ENCODE data around the gene MPHOSPH9. TPM values are rescaled to one million over a fixed set of nuclear protein-coding genes. Genes with fewer than 3 reads are reported as not detected.

MPHOSPH9 gene
- total RNA-seq, 2 experiments from 2014 or later = 88.3 to 136 TPM

DNA sequence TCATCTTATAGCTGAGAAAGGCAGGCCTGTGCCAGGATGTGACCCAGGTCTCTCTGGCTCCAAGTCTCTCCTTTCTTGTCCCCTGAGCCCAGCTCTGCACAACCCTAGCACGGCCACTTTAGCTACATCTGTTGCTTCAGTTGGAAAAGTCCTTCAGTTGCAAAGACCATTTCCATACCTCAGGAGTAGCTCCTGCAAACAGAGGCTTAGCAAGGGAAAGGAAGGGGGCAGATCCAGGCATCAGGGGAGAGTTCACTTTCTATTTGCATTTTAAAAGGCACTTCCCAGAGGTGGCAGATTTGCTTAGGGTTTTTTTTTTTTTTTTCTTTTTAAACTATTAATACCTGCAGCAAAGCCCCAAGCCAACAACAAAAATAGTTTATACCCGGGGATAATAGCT lies 79.0 kb downstream of the MPHOSPH9 start:
- Histone ChIP-seq H3K4me3 (ENCODE audit: low read depth, low read length, poor library complexity, severe bottlenecking) (no peak overlapping the region), H3K36me3 (ENCODE audit: insufficient read depth, low read length) (peaks cover 34% of the 10 kb centered on the region; the same call in 1 of the 2 replicates), H2AFZ (ENCODE audit: low read length) (no peak overlapping the region), H3K9me3 (ENCODE audit: low read length) (no peaks in the 10 kb centered on the region), H3K27ac (ENCODE audit: low read depth, low read length, poor library complexity, severe bottlenecking) (no peak overlapping the region), H3K9me2 (ENCODE audit: insufficient read depth, low read length) (no peaks in the 10 kb centered on the region), H4K20me1 (ENCODE audit: insufficient read depth, low read length) (no peaks in the 10 kb centered on the region), H3K4me2 (ENCODE audit: low read length) (no peak overlapping the region), H3K4me1 (ENCODE audit: insufficient read depth, low read length, poor library complexity, severe bottlenecking) (no peaks in the 10 kb centered on the region), H3K79me2 (ENCODE audit: insufficient read depth, low read depth, low read length) (no peaks in the 10 kb centered on the region)
- ChIA-PET CTCF (ENCODE audit: unreplicated experiment) (no interaction called here), POLR2A (interaction anchor here (0.7 to 0.9 kb wide), 3 partner anchors 12 to 233 kb away, joined by 3 to 7 read pairs (median 5); no protein-coding TSS in a partner anchor)
- TF ChIP-seq, protein P1, sequence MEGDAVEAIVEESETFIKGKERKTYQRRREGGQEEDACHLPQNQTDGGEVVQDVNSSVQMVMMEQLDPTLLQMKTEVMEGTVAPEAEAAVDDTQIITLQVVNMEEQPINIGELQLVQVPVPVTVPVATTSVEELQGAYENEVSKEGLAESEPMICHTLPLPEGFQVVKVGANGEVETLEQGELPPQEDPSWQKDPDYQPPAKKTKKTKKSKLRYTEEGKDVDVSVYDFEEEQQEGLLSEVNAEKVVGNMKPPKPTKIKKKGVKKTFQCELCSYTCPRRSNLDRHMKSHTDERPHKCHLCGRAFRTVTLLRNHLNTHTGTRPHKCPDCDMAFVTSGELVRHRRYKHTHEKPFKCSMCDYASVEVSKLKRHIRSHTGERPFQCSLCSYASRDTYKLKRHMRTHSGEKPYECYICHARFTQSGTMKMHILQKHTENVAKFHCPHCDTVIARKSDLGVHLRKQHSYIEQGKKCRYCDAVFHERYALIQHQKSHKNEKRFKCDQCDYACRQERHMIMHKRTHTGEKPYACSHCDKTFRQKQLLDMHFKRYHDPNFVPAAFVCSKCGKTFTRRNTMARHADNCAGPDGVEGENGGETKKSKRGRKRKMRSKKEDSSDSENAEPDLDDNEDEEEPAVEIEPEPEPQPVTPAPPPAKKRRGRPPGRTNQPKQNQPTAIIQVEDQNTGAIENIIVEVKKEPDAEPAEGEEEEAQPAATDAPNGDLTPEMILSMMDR (conservative IDR thresholded peaks at IDR 0.05; ENCODE audit: low read length) = no peak
- no peak for TF ChIP-seq EZH2phosphoT487 (IDR thresholded peaks at IDR 0.05; ENCODE audit: borderline replicate concordance, low read depth, low read length)
- DNase-seq (ENCODE audit: low spot score) = no peak
- TSS peak; percentile 30 for BruUV-seq (replicated peaks)
- intact Hi-C loops (cut with micrococcal nuclease; ENCODE audit: unreplicated experiment) = loop anchor here (10.0 kb wide), 1 partner anchor 109 kb away; no protein-coding TSS in a partner anchor

DNA sequence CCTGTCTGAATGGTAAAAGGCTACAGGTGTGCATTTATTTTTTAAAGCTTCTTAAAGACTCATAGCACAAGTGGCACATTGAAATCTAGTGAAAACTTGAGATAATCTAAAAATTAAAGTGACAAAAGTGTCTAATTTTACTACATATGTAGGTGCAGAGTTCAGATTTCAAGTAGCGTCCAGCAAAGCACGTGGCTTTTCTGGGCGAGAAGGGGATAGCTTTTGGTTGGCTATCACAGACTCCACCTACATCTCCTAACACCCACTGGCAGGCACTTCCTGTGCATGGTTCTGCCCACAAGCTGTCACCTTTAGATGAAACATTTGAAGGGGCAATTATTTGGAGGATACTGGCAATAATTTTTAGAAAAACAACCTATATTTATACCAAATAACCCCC lies 80.1 kb downstream of the MPHOSPH9 start:
- no peak overlapping the region for H3K4me2 ChIP-seq (ENCODE audit: low read length)
- H3K4me3 ChIP-seq (ENCODE audit: low read depth, low read length, poor library complexity, severe bottlenecking) = no peak overlapping the region
- peaks cover 34% of the 10 kb centered on the region; the same call in 1 of the 2 replicates for H3K36me3 ChIP-seq (ENCODE audit: insufficient read depth, low read length)
- H3K9me3 ChIP-seq (ENCODE audit: low read length) = no peaks in the 10 kb centered on the region
- H4K20me1 ChIP-seq (ENCODE audit: insufficient read depth, low read length) = no peaks in the 10 kb centered on the region
- no peak for DNase-seq (ENCODE audit: low spot score)
- intact Hi-C loops (cut with micrococcal nuclease; ENCODE audit: unreplicated experiment) = loop anchor here (10.0 kb wide), 1 partner anchor 108 kb away; no protein-coding TSS in a partner anchor
- ChIA-PET CTCF (ENCODE audit: unreplicated experiment) (no interaction called here), POLR2A (no interaction called here)
- no peaks in the 10 kb centered on the region for H3K4me1 ChIP-seq (ENCODE audit: insufficient read depth, low read length, poor library complexity, severe bottlenecking)
- BruUV-seq (replicated peaks) = no TSS peak
- no peak overlapping the region for H2AFZ ChIP-seq (ENCODE audit: low read length)
- H3K79me2 ChIP-seq (ENCODE audit: insufficient read depth, low read depth, low read length) = no peaks in the 10 kb centered on the region
- TF ChIP-seq EZH2phosphoT487 (IDR thresholded peaks at IDR 0.05; ENCODE audit: borderline replicate concordance, low read depth, low read length) = no peak
- TF ChIP-seq, protein P1 (conservative IDR thresholded peaks at IDR 0.05; ENCODE audit: low read length) = no peak
- H3K9me2 ChIP-seq (ENCODE audit: insufficient read depth, low read length) = no peaks in the 10 kb centered on the region
- H3K27ac ChIP-seq (ENCODE audit: low read depth, low read length, poor library complexity, severe bottlenecking) = no peak overlapping the region
